ENCODE results near the gene UBAC2.

GRCh38 chr13:99404005-99404755 is 203.5 kb downstream of the UBAC2 start:
- no peak for TF ChIP-seq CTCF (conservative IDR thresholded peaks at IDR 0.05)
- no peak for TF ChIP-seq ZFX (IDR thresholded peaks at IDR 0.05)
